ENCODE results near the gene CACNA2D3. TPM values are rescaled to one million over a fixed set of nuclear protein-coding genes. Genes with fewer than 3 reads are reported as not detected.

Gene CACNA2D3
- total RNA-seq, 4 donors from 2014 or later, result 0.30 to 9.6 (median 3.9) TPM

GRCh38 chr3:54873059-54874010 lies 751.0 kb downstream of the CACNA2D3 start:
- TF ChIP-seq EP300 (IDR thresholded peaks at IDR 0.05) (no peak), POLR2A (IDR thresholded peaks at IDR 0.05) (no peak), CTCF (IDR thresholded peaks at IDR 0.05) (no peak)
- WGBS, 2 donors, result 83% methylated on average over 8 of the region's 8 CpGs
- no peaks in the 10 kb centered on the region for H3K9me3 ChIP-seq
- H3K36me3 ChIP-seq, result no peaks in the 10 kb centered on the region
- H3K27ac ChIP-seq, result no peak overlapping the region
- no peak overlapping the region for H3K4me3 ChIP-seq
- no peaks in the 10 kb centered on the region for H3K27me3 ChIP-seq
- no peaks in the 10 kb centered on the region for H3K4me1 ChIP-seq
- DNase-seq (ENCODE audit: low spot score in 2 of 2), result no peak

GRCh38 chr3:54874816-54875556 lies 752.6 kb downstream of the CACNA2D3 start:
- Histone ChIP-seq H3K9me3 (no peaks in the 10 kb centered on the region), H3K4me3 (no peak overlapping the region), H3K36me3 (no peaks in the 10 kb centered on the region), H3K27me3 (no peaks in the 10 kb centered on the region), H3K27ac (no peak overlapping the region), H3K4me1 (no peaks in the 10 kb centered on the region)
- no peak for DNase-seq (ENCODE audit: low spot score in 2 of 2)
- 74 to 80% methylated on average over 7 of the region's 7 CpGs for WGBS, 2 donors
- TF ChIP-seq EP300 (IDR thresholded peaks at IDR 0.05) (no peak), CTCF (IDR thresholded peaks at IDR 0.05) (no peak), POLR2A (IDR thresholded peaks at IDR 0.05) (no peak)

GRCh38 chr3:54875596-54876268 lies 753.4 kb downstream of the CACNA2D3 start:
- no peak for TF ChIP-seq EP300 (IDR thresholded peaks at IDR 0.05)
- no peak for TF ChIP-seq POLR2A (IDR thresholded peaks at IDR 0.05)
- no peak for TF ChIP-seq CTCF (IDR thresholded peaks at IDR 0.05)
- no peaks in the 10 kb centered on the region for H3K27me3 ChIP-seq
- no peak overlapping the region for H3K27ac ChIP-seq
- 87 to 91% methylated on average over 8 of the region's 8 CpGs for WGBS, 2 donors
- no peaks in the 10 kb centered on the region for H3K9me3 ChIP-seq
- no peak for DNase-seq (ENCODE audit: low spot score in 2 of 2)
- H3K36me3 ChIP-seq, result no peaks in the 10 kb centered on the region
- H3K4me3 ChIP-seq, result no peak overlapping the region
- no peaks in the 10 kb centered on the region for H3K4me1 ChIP-seq

GRCh38 chr3:54876694-54877093 lies 754.3 kb downstream of the CACNA2D3 start:
- Histone ChIP-seq H3K36me3 (no peaks in the 10 kb centered on the region), H3K4me1 (peaks cover 0 to 1% (median 0%) of the 10 kb centered on the region in 4 donors), H3K9me3 (no peaks in the 10 kb centered on the region), H3K27me3 (no peaks in the 10 kb centered on the region), H3K27ac (no peak overlapping the region), H3K4me3 (no peak overlapping the region)
- TF ChIP-seq CTCF (IDR thresholded peaks at IDR 0.05) (no peak), EP300 (IDR thresholded peaks at IDR 0.05) (no peak), POLR2A (IDR thresholded peaks at IDR 0.05) (no peak)
- no peak for DNase-seq (ENCODE audit: low spot score in 2 of 2)
- 88 to 90% methylated on average over 5 of the region's 5 CpGs for WGBS, 2 donors

Data from tibial nerve (tissue), 4 donors.